Measurements from ENCODE around the gene C17orf100. TPM values are rescaled to one million over a fixed set of nuclear protein-coding genes. Genes with fewer than 3 reads are reported as not detected.

C17orf100 gene
- total RNA-seq, 6 experiments from 2014 or later = 1.0 to 1.7 (median 1.3) TPM

- H3K27me3 Mint-ChIP-seq (ENCODE audit: insufficient read depth) = no peaks in the 10 kb centered on the region
- TF ChIP-seq CTCF (IDR thresholded peaks at IDR 0.05) = no peak
- H3K9me3 Mint-ChIP-seq = no peaks in the 10 kb centered on the region
- DNase-seq = no peak
- no peak overlapping the region for H3K4me3 Mint-ChIP-seq
- peaks cover 29% of the 10 kb centered on the region for H3K4me1 Mint-ChIP-seq (ENCODE audit: low read depth)
- H3K36me3 Mint-ChIP-seq (ENCODE audit: low read depth) = peaks cover 55% of the 10 kb centered on the region
- peak overlapping the region; percentile 36; the same call in 1 of the 2 replicates for H3K27ac Mint-ChIP-seq
Measured at GRCh38 chr17:6610011-6610410, 41.6 kb upstream of the C17orf100 start.

- Mint-ChIP-seq H3K9me3 (no peaks in the 10 kb centered on the region), H3K27me3 (ENCODE audit: insufficient read depth) (no peaks in the 10 kb centered on the region), H3K4me1 (ENCODE audit: low read depth) (peaks cover 29% of the 10 kb centered on the region), H3K36me3 (ENCODE audit: low read depth) (peaks cover 45% of the 10 kb centered on the region), H3K27ac (no peak overlapping the region), H3K4me3 (no peak overlapping the region)
- no peak for DNase-seq
- no peak for TF ChIP-seq CTCF (IDR thresholded peaks at IDR 0.05)
Measured at GRCh38 chr17:6611231-6611630, 40.3 kb upstream of the C17orf100 start.

GRCh38 chr17:6623941-6624340 lies 27.6 kb upstream of the C17orf100 start:
- Mint-ChIP-seq H3K4me3 (no peak overlapping the region), H3K4me1 (ENCODE audit: low read depth) (peaks cover 42% of the 10 kb centered on the region), H3K27ac (peak overlapping the region; percentile 71), H3K36me3 (ENCODE audit: low read depth) (peaks cover 30% of the 10 kb centered on the region), H3K27me3 (ENCODE audit: insufficient read depth) (no peaks in the 10 kb centered on the region; the same call in 1 of the 2 replicates), H3K9me3 (no peaks in the 10 kb centered on the region)
- TF ChIP-seq CTCF (IDR thresholded peaks at IDR 0.05) = no peak
- DNase-seq = peak; percentile 38

- peaks cover 39% of the 10 kb centered on the region for H3K36me3 Mint-ChIP-seq (ENCODE audit: low read depth)
- H3K4me1 Mint-ChIP-seq (ENCODE audit: low read depth) = peaks cover 42% of the 10 kb centered on the region
- peak overlapping the region; percentile 49 for H3K4me3 Mint-ChIP-seq
- H3K9me3 Mint-ChIP-seq = no peaks in the 10 kb centered on the region
- no peaks in the 10 kb centered on the region; the same call in 1 of the 2 replicates for H3K27me3 Mint-ChIP-seq (ENCODE audit: insufficient read depth)
- no peak for TF ChIP-seq CTCF (IDR thresholded peaks at IDR 0.05)
- DNase-seq = no peak
- peak overlapping the region; percentile 68 for H3K27ac Mint-ChIP-seq
Measured at GRCh38 chr17:6626616-6627015, 24.9 kb upstream of the C17orf100 start.

- Mint-ChIP-seq H3K4me3 (peak overlapping the region; percentile 49), H3K27ac (peak overlapping the region; percentile 68), H3K27me3 (ENCODE audit: insufficient read depth) (no peaks in the 10 kb centered on the region; the same call in 1 of the 2 replicates), H3K4me1 (ENCODE audit: low read depth) (peaks cover 42% of the 10 kb centered on the region), H3K36me3 (ENCODE audit: low read depth) (peaks cover 40% of the 10 kb centered on the region), H3K9me3 (no peaks in the 10 kb centered on the region)
- no peak for TF ChIP-seq CTCF (IDR thresholded peaks at IDR 0.05)
- peak; percentile 30 for DNase-seq
Measured at GRCh38 chr17:6627019-6627418, 24.5 kb upstream of the C17orf100 start.

- DNase-seq = no peak
- Mint-ChIP-seq H3K27me3 (ENCODE audit: insufficient read depth) (no peaks in the 10 kb centered on the region; the same call in 1 of the 2 replicates), H3K36me3 (ENCODE audit: low read depth) (peaks cover 64% of the 10 kb centered on the region), H3K4me3 (no peak overlapping the region), H3K9me3 (no peaks in the 10 kb centered on the region), H3K4me1 (ENCODE audit: low read depth) (peaks cover 24% of the 10 kb centered on the region), H3K27ac (no peak overlapping the region)
- TF ChIP-seq CTCF (IDR thresholded peaks at IDR 0.05) = no peak
Measured at GRCh38 chr17:6630390-6630789, 21.2 kb upstream of the C17orf100 start.
